ENCODE results near the gene UACA. TPM values are rescaled to one million over a fixed set of nuclear protein-coding genes. Genes with fewer than 3 reads are reported as not detected.
"Not testable (repeated sequence)": the region's sequence is repeated elsewhere in the genome, so short reads cannot be mapped to it uniquely, and the experiment has no call there.

UACA gene
- total RNA-seq, 2 experiments from 2014 or later, result 2.2 to 3.3 TPM

DNA sequence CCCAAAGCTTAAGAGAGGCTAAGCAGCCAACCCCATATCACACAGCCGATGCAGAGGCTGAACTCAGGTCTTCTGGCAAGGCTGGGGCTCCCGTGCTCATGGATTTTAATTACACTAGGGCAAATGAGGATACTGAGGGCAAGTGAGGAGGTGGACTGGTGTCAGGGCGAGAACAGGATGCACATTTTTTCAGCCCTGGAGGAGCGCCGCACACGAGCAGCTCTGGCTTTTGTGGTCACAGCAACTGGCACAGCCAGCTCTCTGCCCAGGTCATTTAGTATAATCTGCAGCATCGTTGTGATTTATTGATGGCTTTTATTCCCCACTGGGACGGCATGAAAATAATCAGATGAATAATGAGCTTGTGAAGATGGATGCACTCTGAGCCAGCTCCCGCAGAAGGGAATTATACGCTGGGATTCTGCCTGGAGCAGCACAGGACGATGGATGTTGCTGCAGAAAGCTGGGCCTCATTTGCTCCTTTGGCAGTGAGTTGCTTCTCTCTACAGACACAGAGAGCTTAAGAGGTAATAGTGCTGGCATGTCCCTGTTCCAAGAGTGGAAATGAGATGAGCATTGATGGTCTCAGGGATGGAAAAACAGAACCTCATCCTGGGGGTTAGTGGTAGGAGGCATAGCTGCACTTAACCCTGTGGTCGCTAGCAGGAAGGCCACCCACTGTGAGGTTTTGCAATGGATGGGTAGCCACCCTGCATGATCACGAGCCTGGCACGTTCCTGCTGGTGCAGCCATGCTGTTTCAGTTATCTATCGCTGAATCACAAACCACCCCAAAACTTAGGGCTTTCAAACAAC is 135.4 kb downstream of the UACA start:
- ATAC-seq (no peak), DNase-seq (no peak)
- ChIA-PET POLR2A (no interaction called here), CTCF (interaction anchor here (0.6 to 1.0 kb wide), 2 partner anchors 12 to 219 kb away, joined by 3 read pairs; no protein-coding TSS in a partner anchor)
- no peaks in the 10 kb centered on the region for H3K9me3 Mint-ChIP-seq (ENCODE audit: insufficient read depth)
- peaks cover 18% of the 10 kb centered on the region for H3K4me1 Mint-ChIP-seq (ENCODE audit: low read depth)
- no peak overlapping the region for H3K4me3 Mint-ChIP-seq
- no peak overlapping the region for H3K27ac Mint-ChIP-seq
- H3K27me3 Mint-ChIP-seq (ENCODE audit: low read depth), result peaks cover 33% of the 10 kb centered on the region
- peaks cover 3% of the 10 kb centered on the region for H3K36me3 Mint-ChIP-seq (ENCODE audit: low read depth)

DNA sequence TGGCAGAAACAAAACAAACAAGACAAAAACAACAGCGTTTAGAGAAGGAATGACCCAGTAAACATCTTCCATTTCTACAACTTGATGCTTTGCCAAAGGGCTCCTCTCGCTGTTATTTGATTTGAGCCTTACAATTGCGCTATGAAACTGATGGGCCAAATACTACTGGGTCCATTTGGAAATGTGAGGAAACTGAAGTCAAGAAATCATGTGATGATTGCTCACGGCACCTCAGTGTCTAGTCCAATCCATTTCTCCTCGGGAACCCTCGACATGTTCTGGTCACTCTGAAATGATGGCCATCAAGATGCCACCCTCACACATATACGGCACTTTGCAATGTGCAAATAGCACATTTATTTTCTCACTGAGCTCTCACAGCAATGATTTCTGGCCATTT is 136.0 kb downstream of the UACA start:
- DNase-seq (no peak), ATAC-seq (no peak)
- CTCF ChIA-PET, result no interaction called here
- Mint-ChIP-seq H3K4me3 (no peak overlapping the region), H3K4me1 (ENCODE audit: low read depth) (peaks cover 11% of the 10 kb centered on the region), H3K9me3 (ENCODE audit: insufficient read depth) (peaks cover 4% of the 10 kb centered on the region), H3K36me3 (ENCODE audit: low read depth) (peaks cover 3% of the 10 kb centered on the region), H3K27ac (no peak overlapping the region), H3K27me3 (ENCODE audit: low read depth) (peaks cover 31% of the 10 kb centered on the region)
- POLR2A ChIA-PET, result no interaction called here

DNA sequence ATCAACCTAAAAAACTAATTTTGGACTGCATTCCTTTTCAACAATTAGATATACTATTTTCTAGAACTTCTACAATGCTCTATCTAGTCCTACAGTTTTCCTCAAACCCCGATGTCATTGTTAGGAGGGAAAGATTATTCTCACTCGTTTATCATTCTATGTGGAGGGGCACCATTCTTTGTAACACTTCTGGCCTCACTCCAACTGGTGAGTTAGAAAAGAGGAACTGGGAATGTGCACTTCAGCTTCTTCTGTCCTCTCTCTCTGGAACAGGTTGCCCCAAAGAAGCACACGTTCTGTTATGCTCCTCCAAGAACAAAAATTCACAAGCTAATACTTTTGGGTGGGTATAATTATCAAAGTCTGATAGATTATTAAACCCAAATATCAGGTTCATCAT is 137.9 kb downstream of the UACA start:
- peaks cover 10% of the 10 kb centered on the region for H3K9me3 Mint-ChIP-seq (ENCODE audit: insufficient read depth)
- H3K27me3 Mint-ChIP-seq (ENCODE audit: low read depth), result peaks cover 32% of the 10 kb centered on the region
- POLR2A ChIA-PET, result no interaction called here
- CTCF ChIA-PET, result no interaction called here
- no peak overlapping the region for H3K27ac Mint-ChIP-seq
- DNase-seq (no peak), ATAC-seq (no peak)
- H3K4me3 Mint-ChIP-seq, result no peak overlapping the region
- peaks cover 6% of the 10 kb centered on the region for H3K36me3 Mint-ChIP-seq (ENCODE audit: low read depth)
- peaks cover 4% of the 10 kb centered on the region for H3K4me1 Mint-ChIP-seq (ENCODE audit: low read depth)

DNA sequence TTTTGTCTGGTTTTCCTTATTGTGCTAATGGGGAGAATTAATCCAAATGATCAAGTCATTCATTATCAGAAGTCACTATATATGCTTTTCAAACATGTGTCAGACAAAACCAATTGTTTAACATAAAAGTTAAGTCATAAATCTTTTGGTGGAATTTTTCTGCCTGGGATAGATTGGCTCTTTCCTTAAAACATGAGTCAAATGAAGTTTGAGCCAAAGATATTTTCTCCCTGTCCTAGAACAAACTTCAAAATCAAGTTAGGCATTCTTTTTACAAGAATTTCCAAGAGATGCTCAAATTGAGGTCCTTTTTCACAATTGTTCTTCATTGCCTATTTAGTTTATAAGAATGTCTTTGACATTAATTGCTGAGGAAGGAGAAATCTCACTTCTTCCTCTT is 138.3 kb downstream of the UACA start:
- ATAC-seq, result no peak
- Mint-ChIP-seq H3K36me3 (ENCODE audit: low read depth) (peaks cover 6% of the 10 kb centered on the region), H3K27me3 (ENCODE audit: low read depth) (peaks cover 32% of the 10 kb centered on the region), H3K4me1 (ENCODE audit: low read depth) (peaks cover 4% of the 10 kb centered on the region), H3K4me3 (no peak overlapping the region), H3K27ac (no peak overlapping the region), H3K9me3 (ENCODE audit: insufficient read depth) (peaks cover 10% of the 10 kb centered on the region)
- no peak for DNase-seq
- POLR2A ChIA-PET, result no interaction called here
- CTCF ChIA-PET, result no interaction called here

GRCh38 chr15:70618929-70619328 is 144.4 kb downstream of the UACA start:
- no peak for DNase-seq
- CTCF ChIA-PET, result interaction anchor here (1.2 kb wide), 1 partner anchor 103 kb away, joined by 4 read pairs; no protein-coding TSS in a partner anchor
- peaks cover 10% of the 10 kb centered on the region for H3K9me3 Mint-ChIP-seq (ENCODE audit: insufficient read depth)
- peaks cover 6% of the 10 kb centered on the region for H3K36me3 Mint-ChIP-seq (ENCODE audit: low read depth)
- ATAC-seq, result no peak
- H3K4me1 Mint-ChIP-seq (ENCODE audit: low read depth), result no peaks in the 10 kb centered on the region
- no peak overlapping the region for H3K27ac Mint-ChIP-seq
- peaks cover 39% of the 10 kb centered on the region for H3K27me3 Mint-ChIP-seq (ENCODE audit: low read depth)
- POLR2A ChIA-PET, result no interaction called here
- no peak overlapping the region for H3K4me3 Mint-ChIP-seq

DNA sequence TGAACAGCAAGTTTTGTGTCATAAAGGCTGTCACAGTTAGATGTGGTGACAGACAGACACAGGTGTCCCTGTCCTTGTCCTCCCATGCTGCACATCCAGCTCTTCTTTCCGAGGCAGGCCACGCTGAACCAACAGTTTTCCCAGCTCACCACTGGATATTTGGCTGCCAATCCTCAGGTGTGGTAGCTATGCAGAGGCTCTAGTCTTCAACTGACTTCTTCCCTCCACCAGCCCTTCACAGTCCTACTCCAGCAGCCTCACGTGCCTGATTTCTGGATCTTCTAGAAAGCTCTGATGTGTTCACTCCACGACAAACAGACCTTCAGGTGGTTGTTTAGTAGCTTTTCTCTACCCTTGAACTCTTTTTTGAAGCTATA is 145.5 kb downstream of the UACA start:
- Mint-ChIP-seq H3K27me3 (ENCODE audit: low read depth) (peaks cover 33% of the 10 kb centered on the region), H3K9me3 (ENCODE audit: insufficient read depth) (peaks cover 10% of the 10 kb centered on the region), H3K4me3 (no peak overlapping the region), H3K27ac (no peak overlapping the region), H3K4me1 (ENCODE audit: low read depth) (no peaks in the 10 kb centered on the region), H3K36me3 (ENCODE audit: low read depth) (peaks cover 4% of the 10 kb centered on the region)
- CTCF ChIA-PET, result interaction anchor here (1.2 kb wide), 1 partner anchor 105 kb away, joined by 4 read pairs; no protein-coding TSS in a partner anchor
- POLR2A ChIA-PET, result no interaction called here
- ATAC-seq, result no peak
- no peak for DNase-seq

- ATAC-seq (no peak), DNase-seq (no peak)
- H3K4me1 Mint-ChIP-seq (ENCODE audit: low read depth), result no peaks in the 10 kb centered on the region
- no peak overlapping the region for H3K27ac Mint-ChIP-seq
- ChIA-PET CTCF (interaction anchor here (0.8 to 1.5 kb wide), 3 partner anchors 11 to 105 kb away, joined by 3 to 4 read pairs (median 3); no protein-coding TSS in a partner anchor), POLR2A (no interaction called here)
- peaks cover 5% of the 10 kb centered on the region for H3K9me3 Mint-ChIP-seq (ENCODE audit: insufficient read depth)
- peaks cover 31% of the 10 kb centered on the region for H3K27me3 Mint-ChIP-seq (ENCODE audit: low read depth)
- H3K36me3 Mint-ChIP-seq (ENCODE audit: low read depth), result peaks cover 4% of the 10 kb centered on the region
- no peak overlapping the region for H3K4me3 Mint-ChIP-seq
These were observed 146.1 kb downstream of the UACA start for GRCh38 chr15:70617076-70617910.

DNA sequence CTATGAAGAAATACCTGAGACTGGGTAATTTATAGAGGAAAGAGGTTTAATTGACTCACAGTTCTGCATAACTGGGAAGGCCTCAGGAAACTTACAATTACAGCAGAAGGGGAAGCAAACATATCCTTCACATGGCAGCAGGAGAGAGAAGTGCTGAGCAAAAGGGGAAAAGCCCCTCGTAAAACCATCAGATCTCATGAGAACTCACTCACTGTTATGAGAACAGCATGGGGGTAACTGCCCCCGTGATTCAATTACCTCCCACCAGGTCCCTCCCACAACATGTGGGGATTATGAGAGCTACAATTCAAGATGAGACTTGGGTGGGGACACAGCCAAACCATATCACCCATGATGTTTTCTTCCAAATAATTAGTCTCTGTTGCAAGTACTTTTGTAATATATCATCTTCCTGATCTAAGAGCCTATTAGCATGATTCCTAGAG is 147.0 kb downstream of the UACA start:
- H3K4me1 Mint-ChIP-seq (ENCODE audit: low read depth); H3K27ac Mint-ChIP-seq; H3K36me3 Mint-ChIP-seq (ENCODE audit: low read depth); H3K9me3 Mint-ChIP-seq (ENCODE audit: insufficient read depth); POLR2A ChIA-PET; ATAC-seq; H3K4me3 Mint-ChIP-seq: not testable (repeated sequence)
- peak; percentile 13 for DNase-seq
- H3K27me3 Mint-ChIP-seq (ENCODE audit: low read depth), result peaks cover 30% of the 10 kb centered on the region
- CTCF ChIA-PET, result interaction anchor here (0.8 to 1.5 kb wide), 3 partner anchors 10 to 15 kb away, joined by 3 read pairs; no protein-coding TSS in a partner anchor

DNA sequence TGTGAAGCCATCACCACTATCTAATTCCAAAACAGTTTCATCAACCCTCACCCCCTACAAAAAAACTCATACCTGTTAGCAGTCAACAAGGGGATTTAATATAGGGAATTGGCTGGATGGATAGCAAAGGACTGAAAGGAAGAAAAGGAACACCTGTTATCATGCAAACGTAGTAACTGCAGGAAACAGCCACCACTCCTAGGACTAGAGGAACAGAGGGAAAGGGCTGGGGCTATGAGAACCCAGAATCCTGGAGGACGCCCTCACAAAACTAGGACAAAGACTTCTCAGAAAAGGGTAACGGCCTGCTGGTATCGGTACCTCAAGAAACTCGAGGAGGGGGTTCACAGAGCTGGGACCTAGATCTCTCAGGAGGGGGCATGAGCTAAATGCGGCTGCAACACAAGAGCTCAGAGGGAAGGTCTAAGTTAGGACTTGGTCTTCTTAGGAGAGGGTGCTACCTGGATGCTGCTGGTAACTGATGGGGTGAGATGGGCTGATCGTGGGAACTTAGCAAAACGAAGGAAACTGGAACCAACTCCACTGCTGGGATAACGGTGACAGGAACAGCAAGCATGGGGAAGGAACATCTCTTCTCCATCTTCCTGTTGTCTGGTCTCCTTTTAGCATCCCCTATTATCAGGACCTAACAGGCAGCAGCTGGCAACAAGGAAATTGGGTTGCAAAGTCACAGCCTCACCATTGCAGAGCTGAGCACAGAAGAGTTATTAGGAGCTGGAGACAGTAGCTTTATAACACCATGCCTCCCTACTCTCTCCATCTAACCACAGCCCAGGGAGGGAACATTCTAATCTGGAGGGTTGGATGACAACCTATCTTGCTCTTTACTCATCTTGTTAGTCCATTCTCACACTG is 147.7 kb downstream of the UACA start:
- Mint-ChIP-seq H3K4me3 (no peak overlapping the region), H3K27me3 (ENCODE audit: low read depth) (peaks cover 25% of the 10 kb centered on the region), H3K36me3 (ENCODE audit: low read depth) (no peaks in the 10 kb centered on the region), H3K9me3 (ENCODE audit: insufficient read depth) (no peaks in the 10 kb centered on the region), H3K4me1 (ENCODE audit: low read depth) (no peaks in the 10 kb centered on the region), H3K27ac (no peak overlapping the region)
- ATAC-seq, result no peak
- CTCF ChIA-PET, result interaction anchor here (1.0 to 1.5 kb wide), 2 partner anchors 10 to 13 kb away, joined by 3 read pairs; no protein-coding TSS in a partner anchor
- DNase-seq, result peak; percentile 10
- POLR2A ChIA-PET, result no interaction called here

DNA sequence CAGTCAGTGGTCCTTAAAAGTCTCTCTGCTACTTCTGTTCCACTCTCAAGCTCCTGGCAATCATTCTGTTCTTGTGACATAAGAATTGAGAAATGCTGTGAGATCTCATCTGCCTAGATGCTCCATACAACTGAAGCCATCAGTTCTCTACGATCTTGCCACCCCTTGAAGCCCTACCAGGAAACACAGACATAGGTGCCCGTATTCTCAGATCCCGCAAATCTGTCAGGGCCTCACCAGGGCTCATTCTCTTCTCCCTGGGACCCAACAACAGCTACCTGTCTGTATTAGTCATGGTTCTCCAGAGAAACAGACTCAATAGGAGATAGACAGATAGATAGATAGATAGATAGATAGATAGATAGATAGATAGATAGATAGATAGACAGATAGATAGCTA is 149.1 kb downstream of the UACA start:
- Mint-ChIP-seq H3K4me1 (ENCODE audit: low read depth) (no peaks in the 10 kb centered on the region), H3K27ac (no peak overlapping the region), H3K9me3 (ENCODE audit: insufficient read depth) (no peaks in the 10 kb centered on the region), H3K4me3 (no peak overlapping the region), H3K27me3 (ENCODE audit: low read depth) (peaks cover 23% of the 10 kb centered on the region), H3K36me3 (ENCODE audit: low read depth) (no peaks in the 10 kb centered on the region)
- ChIA-PET POLR2A (no interaction called here), CTCF (no interaction called here)
- no peak for DNase-seq
- no peak for ATAC-seq

DNA sequence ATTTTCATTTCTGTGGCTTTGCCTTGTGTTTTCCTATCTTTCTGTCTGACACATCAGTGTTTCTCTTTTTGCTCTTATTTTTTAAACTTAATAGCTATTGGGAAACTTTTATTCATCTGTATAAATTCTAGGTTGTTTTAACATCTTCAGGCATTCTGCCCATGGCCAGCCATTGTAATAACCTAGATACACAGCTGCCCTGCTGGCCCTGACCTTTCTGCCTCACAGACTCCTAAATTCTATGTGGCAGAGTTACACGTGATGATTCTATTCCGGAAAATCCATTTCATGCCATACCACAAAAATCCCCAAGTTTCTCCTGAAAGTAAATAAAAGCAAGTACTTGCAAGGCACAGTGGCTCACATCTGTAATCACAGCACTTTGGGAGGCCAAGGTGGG is 150.1 kb downstream of the UACA start:
- Mint-ChIP-seq H3K4me1 (ENCODE audit: low read depth) (no peaks in the 10 kb centered on the region), H3K36me3 (ENCODE audit: low read depth) (no peaks in the 10 kb centered on the region), H3K9me3 (ENCODE audit: insufficient read depth) (no peaks in the 10 kb centered on the region), H3K27me3 (ENCODE audit: low read depth) (peaks cover 23% of the 10 kb centered on the region), H3K4me3 (no peak overlapping the region), H3K27ac (no peak overlapping the region)
- ATAC-seq (no peak), DNase-seq (no peak)
- POLR2A ChIA-PET, result no interaction called here
- CTCF ChIA-PET, result no interaction called here

All from activated CD8-positive, alpha-beta T cell treated with anti-CD3 and anti-CD28 coated beads, Interleukin-2, amount 10 ng/mL, durations not matched to agents 7 days and 5 days (primary cell).